ENCODE measurements around the gene THUMPD1.
A peak's percentile ranks its signal among the peaks of the same experiment; 100 is the strongest.
"Not testable (repeated sequence)": the region's sequence is repeated elsewhere in the genome, so short reads cannot be mapped to it uniquely, and the experiment has no call there.

The THUMPD1 gene

DNA sequence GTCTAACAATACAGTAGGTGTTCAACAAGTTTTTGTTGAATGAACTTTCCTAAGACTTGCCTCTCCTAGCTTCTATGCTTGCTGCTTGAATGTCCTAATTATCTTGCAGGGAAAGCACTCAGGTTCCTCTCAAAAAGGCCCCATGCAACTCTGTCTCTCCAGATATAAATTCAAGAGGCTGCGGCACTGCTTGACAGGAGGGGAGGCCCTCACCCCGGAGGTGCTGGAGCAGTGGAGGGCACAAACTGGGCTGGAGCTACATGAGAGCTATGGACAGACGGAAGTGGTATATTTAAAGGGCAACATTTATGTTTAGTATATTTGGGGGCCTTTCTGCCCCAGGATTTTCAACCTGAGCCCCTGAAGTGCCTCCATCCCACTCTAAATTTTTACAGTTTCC is 14.4 kb downstream of the THUMPD1 start:
- DNase-seq (ENCODE audit: low spot score), result no peak
- in situ Hi-C loops (cut with MboI; ENCODE audit: low pct_unique_long_range_greater_than_20kb, low sequenced_read_pairs, unreplicated experiment), result no loop called here
- TF ChIP-seq, protein P1, sequence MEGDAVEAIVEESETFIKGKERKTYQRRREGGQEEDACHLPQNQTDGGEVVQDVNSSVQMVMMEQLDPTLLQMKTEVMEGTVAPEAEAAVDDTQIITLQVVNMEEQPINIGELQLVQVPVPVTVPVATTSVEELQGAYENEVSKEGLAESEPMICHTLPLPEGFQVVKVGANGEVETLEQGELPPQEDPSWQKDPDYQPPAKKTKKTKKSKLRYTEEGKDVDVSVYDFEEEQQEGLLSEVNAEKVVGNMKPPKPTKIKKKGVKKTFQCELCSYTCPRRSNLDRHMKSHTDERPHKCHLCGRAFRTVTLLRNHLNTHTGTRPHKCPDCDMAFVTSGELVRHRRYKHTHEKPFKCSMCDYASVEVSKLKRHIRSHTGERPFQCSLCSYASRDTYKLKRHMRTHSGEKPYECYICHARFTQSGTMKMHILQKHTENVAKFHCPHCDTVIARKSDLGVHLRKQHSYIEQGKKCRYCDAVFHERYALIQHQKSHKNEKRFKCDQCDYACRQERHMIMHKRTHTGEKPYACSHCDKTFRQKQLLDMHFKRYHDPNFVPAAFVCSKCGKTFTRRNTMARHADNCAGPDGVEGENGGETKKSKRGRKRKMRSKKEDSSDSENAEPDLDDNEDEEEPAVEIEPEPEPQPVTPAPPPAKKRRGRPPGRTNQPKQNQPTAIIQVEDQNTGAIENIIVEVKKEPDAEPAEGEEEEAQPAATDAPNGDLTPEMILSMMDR (IDR thresholded peaks at IDR 0.05; ENCODE audit: extremely low read depth, insufficient read depth, missing control alignments), result no peak

DNA sequence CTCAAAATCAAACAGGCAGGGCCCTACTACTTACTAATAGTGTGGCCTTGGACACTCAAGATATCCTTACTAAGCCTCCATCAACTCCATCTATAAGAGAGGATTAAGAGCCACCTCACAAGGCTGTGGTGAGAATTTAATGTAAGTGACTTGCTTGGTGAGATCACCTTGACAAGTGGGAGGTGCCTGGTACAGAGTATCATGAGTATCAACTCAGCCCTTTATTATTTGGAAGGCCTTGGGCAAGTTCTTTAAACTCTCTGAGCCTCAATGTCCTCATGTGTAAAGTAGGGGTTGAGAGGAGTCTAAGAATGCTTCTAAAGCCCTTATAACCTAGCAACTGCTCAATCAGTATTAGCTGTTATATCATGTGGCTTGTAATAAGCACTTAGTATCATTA is 15.0 kb downstream of the THUMPD1 start:
- in situ Hi-C loops (cut with MboI; ENCODE audit: low pct_unique_long_range_greater_than_20kb, low sequenced_read_pairs, unreplicated experiment), result no loop called here
- TF ChIP-seq, protein P1 (IDR thresholded peaks at IDR 0.05; ENCODE audit: extremely low read depth, insufficient read depth, missing control alignments), result no peak
- DNase-seq (ENCODE audit: low spot score), result no peak

DNA sequence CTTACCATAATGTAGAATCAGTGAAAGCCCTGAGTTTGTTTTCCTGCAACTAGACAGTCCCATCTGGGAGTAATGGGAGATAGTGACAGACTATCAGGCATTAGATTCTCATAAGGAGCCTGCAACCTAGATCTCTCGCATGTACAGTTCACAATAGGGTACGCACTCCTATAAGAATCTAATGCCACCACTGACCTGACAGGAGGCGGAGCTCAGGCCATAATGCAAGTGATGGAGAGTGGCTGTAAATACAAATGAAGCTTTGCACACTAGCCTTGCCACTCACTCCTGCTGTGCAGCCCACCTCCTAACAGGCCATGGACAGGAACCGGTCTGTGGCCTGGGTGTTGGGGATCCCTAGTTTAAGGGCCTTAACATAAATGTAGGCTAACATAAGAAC is 21.4 kb downstream of the THUMPD1 start:
- no peak for DNase-seq (ENCODE audit: low spot score)
- in situ Hi-C loops (cut with MboI; ENCODE audit: low pct_unique_long_range_greater_than_20kb, low sequenced_read_pairs, unreplicated experiment), result loop anchor here (25.0 kb wide), 2 partner anchors 308 to 808 kb away; partner anchors contain the start of genes ACSM5 and PDILT
- TF ChIP-seq, protein P1 (IDR thresholded peaks at IDR 0.05; ENCODE audit: extremely low read depth, insufficient read depth, missing control alignments), result no peak

DNA sequence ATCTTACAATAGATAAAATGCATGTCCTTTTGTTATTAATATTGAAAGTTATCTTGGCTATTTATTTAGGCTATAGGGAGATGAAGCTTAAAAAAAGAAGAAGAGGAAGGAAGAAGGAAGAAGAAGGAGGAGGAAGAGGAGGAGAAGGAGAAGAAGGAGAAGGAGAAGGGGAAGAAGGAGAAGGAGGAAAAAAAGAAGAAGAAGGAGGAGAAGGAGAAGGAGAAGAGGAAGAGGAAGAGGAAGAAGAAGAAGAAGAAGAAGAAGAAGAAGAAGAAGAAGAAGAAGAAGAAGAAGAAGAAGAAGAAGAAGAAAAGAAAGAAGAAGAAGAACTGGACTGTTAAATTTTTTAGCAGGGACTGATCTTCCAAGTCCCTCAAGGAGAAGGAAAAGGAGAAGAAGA is 23.9 kb downstream of the THUMPD1 start:
- in situ Hi-C loops (cut with MboI; ENCODE audit: low pct_unique_long_range_greater_than_20kb, low sequenced_read_pairs, unreplicated experiment), result loop anchor here (25.0 kb wide), 2 partner anchors 305 to 805 kb away; partner anchors contain the start of genes ACSM5 and PDILT
- not testable (repeated sequence) for DNase-seq (ENCODE audit: low spot score)

DNA sequence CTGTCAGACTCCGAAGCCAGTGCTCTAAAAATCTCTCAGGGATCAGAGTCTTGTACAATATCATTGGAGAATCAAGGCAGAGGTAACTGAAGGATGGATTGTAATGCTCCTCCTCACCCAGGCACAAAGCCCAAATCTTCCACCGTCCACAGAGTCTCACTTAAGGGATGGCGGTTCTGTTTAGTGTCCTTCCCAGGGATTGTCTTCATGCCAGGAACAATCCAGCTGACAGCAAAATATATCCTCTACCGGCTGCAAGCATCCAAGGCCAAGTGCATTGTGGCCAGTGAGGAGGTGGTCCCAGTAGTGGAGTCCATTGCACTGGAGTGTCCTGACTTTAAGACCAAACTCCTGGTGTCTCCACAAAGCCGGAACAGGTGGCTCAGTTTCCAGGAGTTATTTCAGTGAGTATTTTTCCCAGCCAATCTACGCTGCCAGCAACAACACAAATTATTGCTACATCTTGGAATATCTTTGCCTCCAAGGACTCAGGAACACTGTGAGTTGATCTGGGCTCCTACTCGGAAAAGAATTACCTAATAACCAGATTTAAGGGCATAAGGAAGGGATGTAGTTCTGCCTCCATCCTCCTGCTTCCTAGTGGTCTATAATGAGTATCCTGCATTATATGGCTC is 30.2 kb downstream of the THUMPD1 start:
- DNase-seq (ENCODE audit: low spot score), result no peak
- in situ Hi-C loops (cut with MboI; ENCODE audit: low pct_unique_long_range_greater_than_20kb, low sequenced_read_pairs, unreplicated experiment), result loop anchor here (25.0 kb wide), 2 partner anchors 299 to 799 kb away; partner anchors contain the start of genes ACSM5 and PDILT

DNA sequence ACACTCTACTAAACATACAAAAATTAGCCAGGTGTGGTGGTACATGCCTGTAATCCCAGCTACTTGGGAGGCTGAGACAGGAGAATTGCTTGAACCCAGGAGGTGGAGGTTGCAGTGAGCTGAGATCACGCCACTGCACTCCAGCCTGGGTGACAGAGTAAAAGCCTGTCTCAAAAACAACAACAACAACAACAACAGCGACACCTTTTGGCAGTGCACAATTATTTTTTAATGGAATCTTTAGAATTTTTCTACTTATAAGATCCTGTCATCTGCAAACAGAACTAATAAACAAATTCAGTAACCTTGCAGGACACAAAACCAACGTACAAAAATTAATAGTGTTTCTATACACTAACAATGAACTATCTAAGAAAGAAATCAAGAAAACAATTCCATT is 33.5 kb downstream of the THUMPD1 start:
- in situ Hi-C loops (cut with MboI; ENCODE audit: low pct_unique_long_range_greater_than_20kb, low sequenced_read_pairs, unreplicated experiment), result loop anchor here (25.0 kb wide), 2 partner anchors 296 to 796 kb away; partner anchors contain the start of genes ACSM5 and PDILT
- DNase-seq (ENCODE audit: low spot score), result not testable (repeated sequence)
- TF ChIP-seq, protein P1 (IDR thresholded peaks at IDR 0.05; ENCODE audit: extremely low read depth, insufficient read depth, missing control alignments), result peak; percentile 58

More for the DNA sequence above, 30.2 kb downstream of the THUMPD1 start:
- TF ChIP-seq, protein P1 (IDR thresholded peaks at IDR 0.05; ENCODE audit: extremely low read depth, insufficient read depth, missing control alignments), result no peak

DNA sequence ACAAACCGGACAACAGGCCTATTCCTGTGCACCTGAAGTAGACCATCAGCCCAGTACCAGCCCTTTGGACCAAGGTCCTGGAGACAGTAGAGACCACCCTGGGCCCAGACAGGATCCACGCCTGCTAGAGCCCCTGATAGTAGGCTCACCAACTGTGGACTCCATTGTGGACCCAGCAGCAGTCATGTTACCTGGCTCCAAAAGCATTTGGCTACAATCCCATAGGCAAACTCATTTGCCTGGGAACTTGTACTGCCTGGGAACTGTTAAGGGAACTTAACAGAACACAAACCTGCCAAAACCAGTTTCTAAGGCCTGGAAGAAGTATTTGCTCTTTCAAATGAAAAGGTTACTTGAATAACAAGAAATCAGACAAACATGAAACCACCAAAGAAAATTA is 34.2 kb downstream of the THUMPD1 start:
- TF ChIP-seq, protein P1 (IDR thresholded peaks at IDR 0.05; ENCODE audit: extremely low read depth, insufficient read depth, missing control alignments), result no peak
- no peak for DNase-seq (ENCODE audit: low spot score)
- in situ Hi-C loops (cut with MboI; ENCODE audit: low pct_unique_long_range_greater_than_20kb, low sequenced_read_pairs, unreplicated experiment), result loop anchor here (25.0 kb wide), 2 partner anchors 295 to 795 kb away; partner anchors contain the start of genes ACSM5 and PDILT

DNA sequence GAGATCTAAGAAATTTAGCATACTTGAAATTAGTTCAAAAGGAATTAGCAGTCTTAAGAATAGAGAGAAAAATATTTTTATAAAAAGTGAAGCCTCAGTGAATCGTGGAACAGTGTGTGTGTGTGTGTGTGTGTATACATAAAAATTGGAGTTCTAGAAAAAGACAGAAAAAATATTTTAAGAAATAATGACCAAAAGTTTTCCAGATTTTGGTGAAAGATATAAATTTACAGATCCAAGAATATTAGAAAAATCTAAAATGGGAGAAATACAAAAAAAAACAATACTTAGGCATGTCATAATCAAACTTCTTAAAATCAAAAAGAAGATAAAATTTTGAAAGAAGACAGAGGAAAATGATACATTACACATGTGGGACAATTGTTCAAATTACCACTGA is 35.6 kb downstream of the THUMPD1 start:
- not testable (repeated sequence) for DNase-seq (ENCODE audit: low spot score)
- in situ Hi-C loops (cut with MboI; ENCODE audit: low pct_unique_long_range_greater_than_20kb, low sequenced_read_pairs, unreplicated experiment), result loop anchor here (25.0 kb wide), 2 partner anchors 294 to 794 kb away; partner anchors contain the start of genes ACSM5 and PDILT
